KBM-7 (cell line): ENCODE data around the gene RASA4B.
"Not testable (repeated sequence)": the region's sequence is repeated elsewhere in the genome, so short reads cannot be mapped to it uniquely, and the experiment has no call there.

Experiments used
- DNase-seq: peaks from one replicate; pipeline ENCODE4 v3.0.0-alpha.2; 2015
- in situ Hi-C: fragments of 300-500 bp; cut with MboI; formaldehyde crosslinking; loops from 2 replicates; pipeline ENCODE4 v1.14.3; 2020; ENCODE audit warnings: low sequenced_read_pairs, low pct_unique_long_range_greater_than_20kb, mixed read lengths

Gene RASA4B

GRCh38 chr7:102479209-102479584, 38.4 kb downstream of the RASA4B start:
- in situ Hi-C loops, DNase-seq: not testable (repeated sequence)

- in situ Hi-C loops, result not testable (repeated sequence)
- DNase-seq, result peak; percentile 71
Measured at GRCh38 chr7:102478314-102479208, 39.0 kb downstream of the RASA4B start, which contains the start of gene POLR2J. Gene POLR2J (minus strand): TSS chr7:102478922. CDS start chr7:102478860, 62 bp downstream.

GRCh38 chr7:102474736-102475435, 42.7 kb downstream of the RASA4B start:
- not testable (repeated sequence) for DNase-seq
- in situ Hi-C loops, result loop anchor here (25.0 kb wide), 1 partner anchor 913 kb away; no protein-coding TSS in a partner anchor

GRCh38 chr7:102474116-102474515, 43.5 kb downstream of the RASA4B start:
- in situ Hi-C loops, result loop anchor here (25.0 kb wide), 1 partner anchor 912 kb away; no protein-coding TSS in a partner anchor
- DNase-seq, result not testable (repeated sequence)

GRCh38 chr7:102473271-102473991, 44.1 kb downstream of the RASA4B start:
- in situ Hi-C loops, result loop anchor here (25.0 kb wide), 1 partner anchor 911 kb away; no protein-coding TSS in a partner anchor
- no peak for DNase-seq

- in situ Hi-C loops, result loop anchor here (25.0 kb wide), 1 partner anchor 910 kb away; no protein-coding TSS in a partner anchor
- DNase-seq, result no peak
Measured at GRCh38 chr7:102472126-102473041, 45.2 kb downstream of the RASA4B start.

- in situ Hi-C loops, result loop anchor here (25.0 kb wide), 1 partner anchor 909 kb away; no protein-coding TSS in a partner anchor
- no peak for DNase-seq
Measured at GRCh38 chr7:102471791-102472125, 45.8 kb downstream of the RASA4B start.

- in situ Hi-C loops, result loop anchor here (25.0 kb wide), 1 partner anchor 908 kb away; no protein-coding TSS in a partner anchor
Measured at GRCh38 chr7:102469972-102470825, 47.4 kb downstream of the RASA4B start.

GRCh38 chr7:102469351-102469971, 48.1 kb downstream of the RASA4B start:
- no peak for DNase-seq
- in situ Hi-C loops, result loop anchor here (25.0 kb wide), 1 partner anchor 907 kb away; no protein-coding TSS in a partner anchor

More at GRCh38 chr7:102469972-102470825, 47.4 kb downstream of the RASA4B start:
- DNase-seq, result no peak

GRCh38 chr7:102468478-102469350, 48.9 kb downstream of the RASA4B start:
- no peak for DNase-seq
- in situ Hi-C loops, result loop anchor here (25.0 kb wide), 1 partner anchor 906 kb away; no protein-coding TSS in a partner anchor

GRCh38 chr7:102467581-102468477, 49.7 kb downstream of the RASA4B start:
- DNase-seq, result no peak
- in situ Hi-C loops, result loop anchor here (25.0 kb wide), 1 partner anchor 906 kb away; no protein-coding TSS in a partner anchor

GRCh38 chr7:102466097-102466496, 51.5 kb downstream of the RASA4B start:
- DNase-seq, result no peak
- in situ Hi-C loops, result loop anchor here (25.0 kb wide), 1 partner anchor 904 kb away; no protein-coding TSS in a partner anchor

- in situ Hi-C loops, result loop anchor here (25.0 kb wide), 1 partner anchor 902 kb away; no protein-coding TSS in a partner anchor
- DNase-seq, result peak; percentile 92
Measured at GRCh38 chr7:102464577-102465280, 52.8 kb downstream of the RASA4B start, which contains the start of the genes ALKBH4 and LRWD1. Gene ALKBH4 (minus strand): TSS chr7:102464863. CDS start chr7:102464836, 27 bp downstream. Gene LRWD1 (plus strand): TSS chr7:102464984. CDS start chr7:102465081, 97 bp downstream.
